ENCODE data around the gene WDR74.

Gene WDR74

DNA sequence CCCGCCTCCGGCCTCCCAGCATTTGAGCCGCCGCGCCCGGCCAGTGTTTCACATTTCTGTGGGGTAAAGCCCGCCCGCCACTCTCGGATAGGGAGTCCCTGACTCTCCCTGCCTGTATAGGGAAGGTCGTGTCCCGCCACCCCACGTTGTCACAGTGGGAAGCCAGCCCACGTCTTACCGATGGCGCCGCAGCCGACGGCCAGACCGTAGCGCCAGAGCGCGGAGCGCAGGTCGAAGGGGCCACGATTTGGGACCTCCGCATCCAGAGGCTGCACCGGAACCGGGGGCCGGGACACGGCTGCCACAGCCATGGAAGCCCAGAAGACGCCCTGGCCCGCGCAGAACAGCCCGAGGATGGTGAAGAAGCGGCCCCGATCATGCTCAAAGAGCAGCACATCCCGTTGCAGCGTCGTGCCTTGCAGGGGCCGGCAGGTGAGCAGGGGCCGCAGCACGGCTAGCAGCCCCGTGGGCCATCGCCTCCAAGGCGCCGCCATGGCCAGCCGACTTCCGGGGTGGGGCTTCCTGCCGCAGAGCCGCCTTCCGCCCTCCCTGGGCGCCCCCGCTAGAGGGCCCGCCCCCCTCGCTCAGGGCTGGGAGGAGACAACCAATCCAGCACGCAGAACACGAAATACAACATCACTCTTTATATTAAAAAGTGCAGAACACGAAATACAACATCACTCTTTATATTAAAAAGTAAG, 47.7 kb downstream of the WDR74 start, which contains the start of gene TMEM223:
Gene TMEM223, minus strand, starts transcription at position 506 of the 701 bp plus-strand sequence. Its CDS starts 12 bp downstream, at position 494.
- DNase-seq (ENCODE audit: low spot score): peak; percentile 81

DNA sequence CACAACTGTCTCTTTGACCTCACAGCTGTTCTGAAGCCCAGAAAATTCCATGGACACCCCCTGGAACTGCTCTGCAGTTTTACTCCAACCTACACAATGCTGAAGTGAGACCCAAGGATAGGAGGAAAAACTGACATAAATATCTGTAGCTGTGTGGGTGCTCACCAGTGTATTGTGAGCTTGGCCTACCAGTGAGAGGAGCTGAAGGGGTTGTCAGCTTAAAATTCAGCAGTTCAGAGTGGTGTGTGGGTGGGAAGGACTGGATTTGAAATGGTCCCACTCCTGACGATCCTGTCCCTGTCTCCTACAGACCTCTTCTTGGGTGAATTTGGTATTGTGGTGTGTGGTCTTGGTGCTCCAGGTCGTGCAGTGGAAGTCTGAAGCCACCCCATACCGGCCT, 49.8 kb downstream of the WDR74 start:
- DNase-seq (ENCODE audit: low spot score): no peak

DNA sequence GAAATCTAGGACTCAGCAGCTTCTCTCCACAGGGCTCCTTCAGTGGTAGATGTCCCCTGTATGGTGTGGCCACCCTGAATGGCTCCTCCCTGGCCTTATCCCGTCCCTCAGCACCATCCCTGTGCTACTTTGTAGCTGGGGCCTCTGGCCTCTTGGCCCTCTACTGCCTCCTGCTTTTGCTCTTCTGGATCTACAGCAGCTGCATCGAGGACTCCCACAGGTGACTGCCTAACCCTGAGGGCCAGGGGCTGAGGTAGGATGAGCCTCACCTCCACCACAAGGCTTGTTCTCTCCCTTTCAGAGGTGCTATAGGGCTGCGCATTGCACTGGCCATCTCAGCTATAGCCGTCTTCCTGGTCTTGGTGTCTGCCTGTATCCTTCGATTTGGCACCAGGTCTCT, 50.4 kb downstream of the WDR74 start:
- no peak for DNase-seq (ENCODE audit: low spot score)

DNA sequence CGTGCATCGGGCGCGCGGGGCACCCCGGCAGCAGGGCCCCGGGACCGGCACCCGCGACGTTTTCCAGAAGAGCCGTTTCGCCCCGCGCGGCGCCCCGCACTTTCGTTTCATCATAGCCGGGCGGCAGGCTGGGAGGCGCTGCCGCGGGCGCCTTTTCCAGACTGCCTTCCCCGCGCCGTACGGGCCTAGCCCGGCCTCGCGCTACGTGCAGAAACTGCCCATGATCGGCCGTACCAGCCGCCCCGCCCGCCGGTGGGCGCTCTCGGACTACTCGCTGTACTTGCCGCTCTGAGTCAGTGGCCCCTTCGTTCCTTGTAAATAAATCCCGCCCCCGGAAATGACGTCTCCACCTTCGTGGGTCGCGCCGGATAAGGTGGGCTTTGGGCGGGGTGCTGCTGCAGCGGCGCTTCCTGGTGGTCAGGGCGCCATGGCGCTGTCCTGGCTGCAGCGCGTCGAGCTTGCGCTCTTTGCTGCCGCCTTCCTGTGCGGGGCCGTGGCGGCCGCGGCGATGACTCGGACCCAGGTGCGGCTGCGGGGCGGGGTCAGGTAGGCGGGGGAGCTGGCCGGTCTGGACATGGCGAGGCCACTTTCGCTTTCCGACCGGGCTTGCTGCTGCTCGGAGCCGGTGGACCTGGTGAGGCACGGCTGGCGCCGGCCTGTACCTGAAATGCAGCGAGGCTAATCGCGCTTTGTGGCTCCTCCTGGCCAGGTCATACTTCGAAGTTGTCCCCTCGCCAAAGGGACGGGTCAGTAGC, 52.2 kb downstream of the WDR74 start, which contains the start of gene TMEM179B:
Gene TMEM179B, plus strand, starts transcription at position 398 of the 755 bp plus-strand sequence. Its CDS starts 30 bp downstream, at position 428.
- peak; percentile 98 for DNase-seq (ENCODE audit: low spot score)

- DNase-seq (ENCODE audit: low spot score): peak; percentile 89
Measured at GRCh38 chr11:62786318-62787004, 52.9 kb downstream of the WDR74 start.

Measured in RKO (cell line).